ENCODE data around the gene FBXO48.

Gene FBXO48

DNA sequence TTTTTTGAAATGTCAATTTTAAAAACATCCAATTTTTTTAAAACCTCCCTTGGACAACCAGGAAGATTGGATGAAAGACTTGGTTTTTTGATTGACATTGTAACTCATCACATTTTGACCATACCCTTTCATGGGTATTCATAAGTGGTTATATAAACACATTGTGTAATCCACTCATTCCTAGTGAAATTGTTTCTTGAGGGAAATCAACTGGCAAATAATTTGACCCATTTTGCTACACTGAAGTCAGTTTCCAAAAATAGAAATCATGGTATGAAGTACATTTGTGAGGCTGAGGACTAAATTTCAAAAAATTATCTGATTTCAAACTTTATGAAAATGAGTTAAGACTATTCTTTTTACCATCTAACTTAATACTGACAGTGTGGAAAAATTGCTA is 31.5 kb downstream of the FBXO48 start:
- TF ChIP-seq ZFX (IDR thresholded peaks at IDR 0.05), result no peak
- TF ChIP-seq, protein P1, sequence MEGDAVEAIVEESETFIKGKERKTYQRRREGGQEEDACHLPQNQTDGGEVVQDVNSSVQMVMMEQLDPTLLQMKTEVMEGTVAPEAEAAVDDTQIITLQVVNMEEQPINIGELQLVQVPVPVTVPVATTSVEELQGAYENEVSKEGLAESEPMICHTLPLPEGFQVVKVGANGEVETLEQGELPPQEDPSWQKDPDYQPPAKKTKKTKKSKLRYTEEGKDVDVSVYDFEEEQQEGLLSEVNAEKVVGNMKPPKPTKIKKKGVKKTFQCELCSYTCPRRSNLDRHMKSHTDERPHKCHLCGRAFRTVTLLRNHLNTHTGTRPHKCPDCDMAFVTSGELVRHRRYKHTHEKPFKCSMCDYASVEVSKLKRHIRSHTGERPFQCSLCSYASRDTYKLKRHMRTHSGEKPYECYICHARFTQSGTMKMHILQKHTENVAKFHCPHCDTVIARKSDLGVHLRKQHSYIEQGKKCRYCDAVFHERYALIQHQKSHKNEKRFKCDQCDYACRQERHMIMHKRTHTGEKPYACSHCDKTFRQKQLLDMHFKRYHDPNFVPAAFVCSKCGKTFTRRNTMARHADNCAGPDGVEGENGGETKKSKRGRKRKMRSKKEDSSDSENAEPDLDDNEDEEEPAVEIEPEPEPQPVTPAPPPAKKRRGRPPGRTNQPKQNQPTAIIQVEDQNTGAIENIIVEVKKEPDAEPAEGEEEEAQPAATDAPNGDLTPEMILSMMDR (conservative IDR thresholded peaks at IDR 0.05), result no peak
- H3K27ac ChIP-seq, result no peak overlapping the region

- TF ChIP-seq, protein P1 (conservative IDR thresholded peaks at IDR 0.05), result no peak
- no peak for TF ChIP-seq ZFX (IDR thresholded peaks at IDR 0.05)
- H3K27ac ChIP-seq, result no peak overlapping the region
Observed at GRCh38 chr2:68434981-68435380, 32.1 kb downstream of the FBXO48 start.

- TF ChIP-seq ZFX (IDR thresholded peaks at IDR 0.05), result no peak
- TF ChIP-seq, protein P1 (conservative IDR thresholded peaks at IDR 0.05), result no peak
- no peak overlapping the region for H3K27ac ChIP-seq
Observed at GRCh38 chr2:68432696-68433658, 34.1 kb downstream of the FBXO48 start.

GRCh38 chr2:68431316-68431972 is 35.6 kb downstream of the FBXO48 start:
- H3K27ac ChIP-seq, result no peak overlapping the region
- TF ChIP-seq, protein P1 (conservative IDR thresholded peaks at IDR 0.05), result no peak
- no peak for TF ChIP-seq ZFX (IDR thresholded peaks at IDR 0.05)

DNA sequence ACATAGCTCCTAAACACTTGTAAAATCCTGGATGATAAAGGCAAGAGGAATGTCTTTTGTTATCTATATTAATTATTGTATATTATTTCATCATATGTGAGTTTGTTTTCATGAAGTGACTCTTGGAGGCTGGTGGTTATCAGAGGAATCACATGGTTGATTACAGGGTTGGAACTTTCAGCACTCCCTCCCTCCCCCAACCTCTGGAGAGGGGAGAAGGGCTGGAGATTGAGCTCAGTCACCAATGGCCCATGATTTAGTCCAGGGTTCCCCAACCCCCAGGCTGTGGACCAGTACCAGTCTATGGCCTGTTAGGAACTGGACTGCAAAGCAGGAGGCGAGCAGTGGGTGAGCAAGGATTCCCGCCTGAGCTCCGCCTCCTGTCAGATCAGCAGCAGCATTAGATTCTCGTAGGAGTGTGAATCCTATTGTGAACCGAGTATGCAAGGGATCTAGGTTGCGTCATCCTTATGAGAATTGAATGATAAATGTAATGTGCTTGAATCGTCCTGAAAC is 37.7 kb downstream of the FBXO48 start:
- no peak overlapping the region for H3K27ac ChIP-seq
- TF ChIP-seq, protein P1 (conservative IDR thresholded peaks at IDR 0.05), result no peak
- no peak for TF ChIP-seq ZFX (IDR thresholded peaks at IDR 0.05)

DNA sequence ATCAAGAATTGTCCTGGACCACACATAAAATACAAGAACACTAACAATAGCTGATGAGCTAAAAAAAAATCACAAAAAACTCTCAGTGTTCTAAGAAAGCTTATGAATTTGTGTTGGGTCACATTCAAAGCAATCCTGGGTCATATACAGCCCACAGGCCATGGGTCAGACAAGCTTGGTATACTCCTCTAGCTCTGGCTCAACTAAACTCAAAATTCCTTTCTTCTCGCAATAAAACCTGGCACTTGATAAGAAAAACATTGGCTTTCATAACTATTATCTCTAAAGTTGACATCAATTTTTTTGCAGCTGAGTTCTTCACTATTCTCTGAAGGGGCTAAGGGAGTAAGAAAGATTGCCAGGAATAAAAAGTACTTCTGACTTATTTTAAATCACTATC is 38.3 kb downstream of the FBXO48 start:
- H3K27ac ChIP-seq, result no peak overlapping the region
- TF ChIP-seq ZFX (IDR thresholded peaks at IDR 0.05), result no peak
- TF ChIP-seq, protein P1 (conservative IDR thresholded peaks at IDR 0.05), result no peak

GRCh38 chr2:68428126-68428525 is 39.0 kb downstream of the FBXO48 start:
- TF ChIP-seq, protein P1 (conservative IDR thresholded peaks at IDR 0.05), result no peak
- no peak for TF ChIP-seq ZFX (IDR thresholded peaks at IDR 0.05)
- no peak overlapping the region for H3K27ac ChIP-seq

All from C4-2B (cell line).